ENCODE data around the gene AMFR. TPM values are rescaled to one million over a fixed set of nuclear protein-coding genes. Genes with fewer than 3 reads are reported as not detected.

AMFR gene
- total and polyA plus RNA-seq, 2 of the 13 experiments (the other 11 are each of a cell fraction or from before 2014, with no cell fraction given), result 52.9 to 108 TPM

DNA sequence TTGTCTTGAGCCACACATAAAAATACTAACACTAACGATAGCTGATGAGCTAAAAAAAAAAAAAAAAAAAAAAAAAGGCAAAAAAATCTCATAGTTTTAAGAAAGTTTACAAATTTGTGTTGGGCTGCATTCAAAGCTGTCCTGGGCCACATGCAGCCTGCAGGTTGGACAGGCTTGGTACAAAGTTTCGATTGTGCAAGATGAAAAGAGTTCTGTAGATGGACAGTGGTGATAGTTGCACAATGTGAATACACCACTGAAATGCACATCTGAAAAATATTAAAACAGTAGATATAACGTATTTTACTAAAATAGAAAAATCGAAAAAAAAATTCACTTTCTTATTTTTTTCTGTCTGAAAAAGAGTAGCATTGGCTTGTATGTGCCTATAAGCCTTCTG is 42.9 kb downstream of the AMFR start (continued):
- 0 out of 2 replicates have a peak, but pooled peaks have one; percentile 23 for TF ChIP-seq MIER2 (CRISPR knock-in tag; IDR thresholded peaks at IDR 0.05)
- TF ChIP-seq CCAR2 (optimal IDR thresholded peaks at IDR 0.05; ENCODE audit: low read depth, low read length), result no peak
- no peak for TF ChIP-seq LCORL (IDR thresholded peaks at IDR 0.05)
- TF ChIP-seq LCORL (CRISPR knock-in tag; IDR thresholded peaks at IDR 0.05), result peak; percentile 80
- TF ChIP-seq ZNF24 (IDR thresholded peaks at IDR 0.05), result no peak
- no peak for TF ChIP-seq ZNF44 (CRISPR knock-in tag; IDR thresholded peaks at IDR 0.05)
- TF ChIP-seq KDM5B (CRISPR knock-in tag; IDR thresholded peaks at IDR 0.05; ENCODE audit: borderline replicate concordance), result no peak
- no peak for TF ChIP-seq HDAC6 (IDR thresholded peaks at IDR 0.05; ENCODE audit: low read depth, low read length)
- peak; percentile 34; the same call in 1 of the 2 replicates for TF ChIP-seq SMC3 (IDR thresholded peaks at IDR 0.05; ENCODE audit: low read length)
- TF ChIP-seq MAX (IDR thresholded peaks at IDR 0.05), result peak; percentile 48; the same call in 1 of the 2 replicates
- peak; percentile 93 for TF ChIP-seq HNF4A (CRISPR knock-in tag; IDR thresholded peaks at IDR 0.05)
- no peak for TF ChIP-seq GPN1 (CRISPR knock-in tag; IDR thresholded peaks at IDR 0.05; ENCODE audit: borderline replicate concordance)
- TF ChIP-seq RBM22 (optimal IDR thresholded peaks at IDR 0.05; ENCODE audit: low read length), result no peak
- TF ChIP-seq ETV6 (CRISPR knock-in tag; conservative IDR thresholded peaks at IDR 0.05), result no peak
- TF ChIP-seq ARNT2 (CRISPR knock-in tag; IDR thresholded peaks at IDR 0.05; ENCODE audit: low read depth), result 0 out of 2 replicates have a peak, but pooled peaks have one; percentile 33
- 0 out of 2 replicates have a peak, but pooled peaks have one; percentile 11 for TF ChIP-seq MED1 (CRISPR knock-in tag; IDR thresholded peaks at IDR 0.05)
- TF ChIP-seq, protein P1, sequence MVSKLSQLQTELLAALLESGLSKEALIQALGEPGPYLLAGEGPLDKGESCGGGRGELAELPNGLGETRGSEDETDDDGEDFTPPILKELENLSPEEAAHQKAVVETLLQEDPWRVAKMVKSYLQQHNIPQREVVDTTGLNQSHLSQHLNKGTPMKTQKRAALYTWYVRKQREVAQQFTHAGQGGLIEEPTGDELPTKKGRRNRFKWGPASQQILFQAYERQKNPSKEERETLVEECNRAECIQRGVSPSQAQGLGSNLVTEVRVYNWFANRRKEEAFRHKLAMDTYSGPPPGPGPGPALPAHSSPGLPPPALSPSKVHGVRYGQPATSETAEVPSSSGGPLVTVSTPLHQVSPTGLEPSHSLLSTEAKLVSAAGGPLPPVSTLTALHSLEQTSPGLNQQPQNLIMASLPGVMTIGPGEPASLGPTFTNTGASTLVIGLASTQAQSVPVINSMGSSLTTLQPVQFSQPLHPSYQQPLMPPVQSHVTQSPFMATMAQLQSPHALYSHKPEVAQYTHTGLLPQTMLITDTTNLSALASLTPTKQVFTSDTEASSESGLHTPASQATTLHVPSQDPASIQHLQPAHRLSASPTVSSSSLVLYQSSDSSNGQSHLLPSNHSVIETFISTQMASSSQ (IDR thresholded peaks at IDR 0.05; ENCODE audit: low read depth), result no peak
- TF ChIP-seq, protein P1 (CRISPR knock-in tag; IDR thresholded peaks at IDR 0.05; ENCODE audit: borderline replicate concordance), result no peak
- no peak for TF ChIP-seq MTERF4 (CRISPR knock-in tag; IDR thresholded peaks at IDR 0.05)
- TF ChIP-seq HOXA3 (CRISPR knock-in tag; IDR thresholded peaks at IDR 0.05), result 0 out of 2 replicates have a peak, but pooled peaks have one; percentile 22
- TF ChIP-seq, protein P2, sequence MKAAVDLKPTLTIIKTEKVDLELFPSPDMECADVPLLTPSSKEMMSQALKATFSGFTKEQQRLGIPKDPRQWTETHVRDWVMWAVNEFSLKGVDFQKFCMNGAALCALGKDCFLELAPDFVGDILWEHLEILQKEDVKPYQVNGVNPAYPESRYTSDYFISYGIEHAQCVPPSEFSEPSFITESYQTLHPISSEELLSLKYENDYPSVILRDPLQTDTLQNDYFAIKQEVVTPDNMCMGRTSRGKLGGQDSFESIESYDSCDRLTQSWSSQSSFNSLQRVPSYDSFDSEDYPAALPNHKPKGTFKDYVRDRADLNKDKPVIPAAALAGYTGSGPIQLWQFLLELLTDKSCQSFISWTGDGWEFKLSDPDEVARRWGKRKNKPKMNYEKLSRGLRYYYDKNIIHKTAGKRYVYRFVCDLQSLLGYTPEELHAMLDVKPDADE (CRISPR knock-in tag; IDR thresholded peaks at IDR 0.05), result no peak
- TF ChIP-seq SALL2 (CRISPR knock-in tag; IDR thresholded peaks at IDR 0.05), result no peak
- no peak for TF ChIP-seq ASH2L (IDR thresholded peaks at IDR 0.05; ENCODE audit: insufficient read length, low read depth, low read length)
